Thyroid gland (tissue), 4 donors: ENCODE data around the gene CLEC2L.

ENCODE experiments used
- POLR2A ChIP-seq, 2 donors: fragments of 450-650 bp; IDR thresholded peaks; one replicate each; pipeline ENCODE4 v1.6.1; 2017; ENCODE audit warnings: antibody characterized with exemption in 2 of 2, mild to moderate bottlenecking in 2 of 2, moderate library complexity in 1 of 2
- TF ChIP-seq, protein P1 (sequence below), 6 experiments: fragments of 200-600 bp in 3 of 6; fragments of 450-650 bp in 3 of 6; sonication (generic) in 3 of 6; IDR thresholded peaks; one replicate each; pipeline ENCODE4 v1.5.1; 2016 to 2019; ENCODE audit warnings: antibody characterized with exemption in 6 of 6, mild to moderate bottlenecking in 2 of 6, inconsistent platforms in 1 of 6, moderate library complexity in 1 of 6

DNA sequence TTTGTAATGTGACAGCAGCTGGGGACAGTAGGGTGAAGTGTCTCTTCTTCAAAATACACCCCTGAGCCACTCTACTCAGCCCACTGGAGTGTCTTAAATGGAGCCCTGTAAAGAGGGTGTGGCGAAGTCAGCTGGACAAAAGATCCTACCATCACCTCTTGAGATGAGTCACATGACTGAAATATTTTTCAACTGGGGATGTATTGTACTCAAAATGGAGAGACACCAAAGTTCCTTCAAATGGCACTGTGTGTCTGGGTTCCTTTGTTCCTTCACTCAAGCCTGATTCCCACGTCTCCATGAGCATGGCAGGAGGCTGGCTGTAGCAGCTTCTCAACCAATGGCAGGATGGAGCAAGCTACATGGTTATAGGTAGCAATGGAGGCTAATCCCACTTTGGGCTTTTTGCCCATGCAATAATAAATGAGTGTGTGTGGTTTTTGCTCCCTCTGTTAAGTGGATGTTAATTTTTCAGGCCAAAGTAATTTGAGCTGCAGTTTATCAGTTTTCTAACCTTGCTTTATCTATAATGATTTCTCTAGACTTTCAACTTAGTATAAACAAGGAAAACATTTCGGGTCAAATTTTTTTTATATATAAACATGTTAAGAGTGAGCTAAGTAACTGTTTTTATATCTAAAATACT is 68.2 kb downstream of the CLEC2L start:
- no peak for TF ChIP-seq POLR2A (IDR thresholded peaks at IDR 0.05)
- TF ChIP-seq, protein P1, sequence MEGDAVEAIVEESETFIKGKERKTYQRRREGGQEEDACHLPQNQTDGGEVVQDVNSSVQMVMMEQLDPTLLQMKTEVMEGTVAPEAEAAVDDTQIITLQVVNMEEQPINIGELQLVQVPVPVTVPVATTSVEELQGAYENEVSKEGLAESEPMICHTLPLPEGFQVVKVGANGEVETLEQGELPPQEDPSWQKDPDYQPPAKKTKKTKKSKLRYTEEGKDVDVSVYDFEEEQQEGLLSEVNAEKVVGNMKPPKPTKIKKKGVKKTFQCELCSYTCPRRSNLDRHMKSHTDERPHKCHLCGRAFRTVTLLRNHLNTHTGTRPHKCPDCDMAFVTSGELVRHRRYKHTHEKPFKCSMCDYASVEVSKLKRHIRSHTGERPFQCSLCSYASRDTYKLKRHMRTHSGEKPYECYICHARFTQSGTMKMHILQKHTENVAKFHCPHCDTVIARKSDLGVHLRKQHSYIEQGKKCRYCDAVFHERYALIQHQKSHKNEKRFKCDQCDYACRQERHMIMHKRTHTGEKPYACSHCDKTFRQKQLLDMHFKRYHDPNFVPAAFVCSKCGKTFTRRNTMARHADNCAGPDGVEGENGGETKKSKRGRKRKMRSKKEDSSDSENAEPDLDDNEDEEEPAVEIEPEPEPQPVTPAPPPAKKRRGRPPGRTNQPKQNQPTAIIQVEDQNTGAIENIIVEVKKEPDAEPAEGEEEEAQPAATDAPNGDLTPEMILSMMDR (IDR thresholded peaks at IDR 0.05) = no peak
